Neuronal stem cell (in vitro differentiated cells): ENCODE measurements around the gene GRIK4.
"Not testable (repeated sequence)": the region's sequence is repeated elsewhere in the genome, so short reads cannot be mapped to it uniquely, and the experiment has no call there.

Experiments used
- DNase-seq: peaks from one replicate; pipeline ENCODE4 v3.0.0-alpha.2; 2013; ENCODE audit warnings: low spot score
- H2AFZ ChIP-seq: one replicate; pipeline ENCODE4 v1.6.1; 2013; ENCODE audit warnings: mild to moderate bottlenecking, low read length, inconsistent platforms
- H2AK5ac ChIP-seq: 2 replicates; pipeline ENCODE4 v1.6.1; 2013; ENCODE audit warnings: low read depth, mild to moderate bottlenecking, inconsistent platforms, low read length, moderate library complexity, mixed read lengths
- H2BK120ac ChIP-seq: 2 replicates; pipeline ENCODE4 v1.6.1; 2013; ENCODE audit warnings: low read depth, mild to moderate bottlenecking, inconsistent platforms, low read length, moderate library complexity, mixed read lengths
- H2BK12ac ChIP-seq: one replicate; pipeline ENCODE4 v1.6.1; 2013; ENCODE audit warnings: low read length, inconsistent platforms
- H2BK15ac ChIP-seq: 2 replicates; pipeline ENCODE4 v1.6.1; 2013; ENCODE audit warnings: mild to moderate bottlenecking, low read length, inconsistent platforms, mixed read lengths
- H2BK5ac ChIP-seq: one replicate; pipeline ENCODE4 v1.6.1; 2013; ENCODE audit warnings: inconsistent platforms, mild to moderate bottlenecking, low read length, moderate library complexity
- H3K14ac ChIP-seq: one replicate; pipeline ENCODE4 v1.6.1; 2013; ENCODE audit warnings: low read length, inconsistent platforms
- H3K18ac ChIP-seq: 2 replicates; pipeline ENCODE4 v1.6.1; 2013; ENCODE audit warnings: low read length, inconsistent platforms
- H3K23ac ChIP-seq: 2 replicates; pipeline ENCODE4 v1.6.1; 2013; ENCODE audit warnings: low read depth, mild to moderate bottlenecking, mixed read lengths, low read length, inconsistent platforms; ENCODE audit not compliant: poor library complexity
- H3K27ac ChIP-seq: replicated peaks from 3 replicates; pipeline ENCODE4 v1.5.1; 2013; ENCODE audit warnings: low read length, inconsistent platforms
- H3K27me3 ChIP-seq, 3 experiments: 2 replicates each; pipeline ENCODE4 v1.6.1; 2013; ENCODE audit warnings: low read length in 3 of 3, mild to moderate bottlenecking in 2 of 3, inconsistent platforms in 1 of 3, low read depth in 1 of 3, mixed read lengths in 1 of 3, moderate library complexity in 1 of 3; ENCODE audit not compliant: control insufficient read depth in 3 of 3, insufficient read depth in 3 of 3
- H3K36me3 ChIP-seq, 2 donors: replicated peaks in 1 of 2; 2 replicates each; pipeline ENCODE4 v1.6.1; 2013; ENCODE audit warnings: low read length in 2 of 2; ENCODE audit not compliant: control insufficient read depth in 2 of 2, insufficient read depth in 2 of 2
- H3K4ac ChIP-seq: 2 replicates; pipeline ENCODE4 v1.6.1; 2013; ENCODE audit warnings: inconsistent platforms, mild to moderate bottlenecking, low read length, moderate library complexity
- H3K4me1 ChIP-seq, 2 donors: 1 replicate in 1 of 2; 2 replicates in 1 of 2; pipeline ENCODE4 v1.6.1; 2013; ENCODE audit warnings: low read length in 2 of 2, low read depth in 1 of 2; ENCODE audit not compliant: control insufficient read depth in 2 of 2, insufficient read depth in 1 of 2
- H3K4me2 ChIP-seq: one replicate; pipeline ENCODE4 v1.6.1; 2013; ENCODE audit warnings: mild to moderate bottlenecking, low read length, inconsistent platforms; ENCODE audit not compliant: insufficient read depth, poor library complexity, severe bottlenecking
- H3K4me3 ChIP-seq, 2 donors: 2 replicates each; pipeline ENCODE4 v1.5.1; 2013; ENCODE audit warnings: low read length in 2 of 2, mild to moderate bottlenecking in 2 of 2, inconsistent platforms in 1 of 2, moderate library complexity in 1 of 2
- H3K79me1 ChIP-seq: one replicate; pipeline ENCODE4 v1.6.1; 2013; ENCODE audit warnings: low read depth, mild to moderate bottlenecking, inconsistent platforms, low read length, moderate library complexity
- H3K9ac ChIP-seq: one replicate; pipeline ENCODE4 v1.6.1; 2013; ENCODE audit warnings: mild to moderate bottlenecking, low read depth, low read length, inconsistent platforms; ENCODE audit not compliant: poor library complexity
- H3K9me3 ChIP-seq, 2 donors: replicated peaks in 1 of 2; 2 replicates each; pipeline versions ENCODE3 to v1.6.1; 2013; ENCODE audit warnings: low read length in 2 of 2, mild to moderate bottlenecking in 2 of 2, inconsistent platforms in 1 of 2, low read depth in 1 of 2, mixed read lengths in 1 of 2, moderate library complexity in 1 of 2; ENCODE audit not compliant: control insufficient read depth in 2 of 2, insufficient read depth in 1 of 2
- H4K8ac ChIP-seq: one replicate; pipeline ENCODE4 v1.6.1; 2013; ENCODE audit warnings: low read depth, mild to moderate bottlenecking, inconsistent platforms, low read length, moderate library complexity
- H4K91ac ChIP-seq: one replicate; pipeline ENCODE4 v1.6.1; 2013; ENCODE audit warnings: low read length, low read depth, mild to moderate bottlenecking, inconsistent platforms; ENCODE audit not compliant: poor library complexity
- WGBS, 2 donors: extraction: QIAGEN DNeasy Blood & Tissue Kit; methylation state at CpG; one replicate each; pipeline ENCODE4 v1.1.7; 2013; ENCODE audit warnings: missing lambda C conversion rate in 2 of 2, mixed read lengths in 1 of 2; ENCODE audit not compliant: insufficient read length in 2 of 2, insufficient replicate concordance in 1 of 2; ENCODE audit errors: extremely low coverage in 2 of 2; 5-methylcytosine and 5-hydroxymethylcytosine counted together

The GRIK4 gene

DNA sequence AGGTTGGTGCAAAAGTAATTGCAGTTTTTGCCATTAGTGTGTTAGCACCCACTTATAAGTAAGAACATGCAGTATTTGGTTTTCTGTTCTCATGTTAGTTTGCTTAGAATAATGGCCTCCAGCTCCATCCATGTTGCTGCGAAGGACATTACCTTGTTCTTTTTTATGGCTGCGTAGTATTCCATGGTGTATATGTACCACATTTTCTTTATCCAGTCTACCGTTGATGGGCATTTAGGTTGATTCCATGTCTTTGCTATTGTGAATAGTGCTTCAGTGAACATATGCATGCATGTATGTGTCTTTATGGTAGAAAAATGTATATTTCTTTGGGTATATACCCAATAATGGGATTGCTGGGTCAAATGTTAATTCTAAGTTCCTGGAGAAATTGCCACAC, 71.0 kb downstream of the GRIK4 start:
- not testable (repeated sequence) for H3K4me2 ChIP-seq, H3K23ac ChIP-seq, H3K14ac ChIP-seq, DNase-seq, H3K36me3 ChIP-seq, H2BK12ac ChIP-seq, H3K9me3 ChIP-seq, H4K91ac ChIP-seq, H3K27ac ChIP-seq, H2BK5ac ChIP-seq, H3K4me3 ChIP-seq, H2BK120ac ChIP-seq, H3K27me3 ChIP-seq, H3K4me1 ChIP-seq, H3K4ac ChIP-seq, H3K9ac ChIP-seq, H2AFZ ChIP-seq, H4K8ac ChIP-seq, H3K79me1 ChIP-seq, H2AK5ac ChIP-seq, H2BK15ac ChIP-seq, H3K18ac ChIP-seq
- no CpG with 5 or more reads among the region's 3 CpGs for WGBS, 2 donors

GRCh38 chr11:120586072-120586471, 74.5 kb downstream of the GRIK4 start:
- WGBS, 2 donors, result 100% methylated on average over 1 of the region's 3 CpGs; no CpG with 5 or more reads in 1 of the 2 donors
- H2BK15ac ChIP-seq, result no peak overlapping the region

DNA sequence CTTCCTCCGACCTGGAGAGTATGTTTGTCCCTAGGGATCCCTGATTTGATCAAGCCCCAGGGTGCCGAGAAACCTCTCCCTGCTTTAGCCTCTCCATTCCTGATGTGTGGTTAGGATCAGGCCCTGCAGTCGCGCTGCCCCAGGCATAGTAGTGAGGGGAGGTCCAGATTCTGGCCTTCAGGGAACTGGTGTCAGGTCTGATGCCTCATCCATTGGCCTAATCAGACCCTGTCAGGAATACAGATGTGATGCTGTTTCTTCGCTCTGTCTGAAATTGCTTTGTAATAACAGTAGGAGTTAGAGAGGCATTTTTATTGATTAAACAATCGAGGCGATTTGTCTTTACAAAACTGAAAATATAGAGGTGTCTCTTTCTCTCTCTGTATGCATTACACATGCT, 75.2 kb downstream of the GRIK4 start:
- H3K27ac ChIP-seq, result no peak overlapping the region
- H3K9ac ChIP-seq, result no peak overlapping the region
- no peak overlapping the region for H4K8ac ChIP-seq
- H3K23ac ChIP-seq, result no peak overlapping the region
- no peak for DNase-seq
- H2BK5ac ChIP-seq, result no peak overlapping the region
- no peak overlapping the region for H3K18ac ChIP-seq
- H3K36me3 ChIP-seq, result no peaks in the 10 kb centered on the region
- no peak overlapping the region for H2BK12ac ChIP-seq
- no peak overlapping the region for H2BK15ac ChIP-seq
- H2AK5ac ChIP-seq, result no peak overlapping the region
- no peak overlapping the region for H4K91ac ChIP-seq
- no peak overlapping the region for H3K14ac ChIP-seq
- no peaks in the 10 kb centered on the region for H3K27me3 ChIP-seq
- peaks cover 4 to 8% of the 10 kb centered on the region in 2 donors for H3K4me1 ChIP-seq
- no peaks in the 10 kb centered on the region for H3K79me1 ChIP-seq
- no peak overlapping the region for H3K4me2 ChIP-seq
- no peak overlapping the region for H3K4me3 ChIP-seq
- no CpG with 5 or more reads among the region's 7 CpGs for WGBS, 2 donors
- H3K4ac ChIP-seq, result no peak overlapping the region
- no peak overlapping the region for H2AFZ ChIP-seq
- H2BK120ac ChIP-seq, result no peak overlapping the region
- H3K9me3 ChIP-seq, result peaks cover 0 to 2% of the 10 kb centered on the region in 2 donors

More at GRCh38 chr11:120586072-120586471, 74.5 kb downstream of the GRIK4 start:
- H3K27me3 ChIP-seq, result no peaks in the 10 kb centered on the region
- H3K9ac ChIP-seq, result no peak overlapping the region
- H2BK120ac ChIP-seq, result no peak overlapping the region
- no peak overlapping the region for H2BK5ac ChIP-seq
- no peak overlapping the region for H3K18ac ChIP-seq
- peaks cover 0 to 2% of the 10 kb centered on the region in 2 donors for H3K9me3 ChIP-seq
- H3K4me1 ChIP-seq, result peaks cover 2 to 3% of the 10 kb centered on the region in 2 donors
- no peak overlapping the region for H3K14ac ChIP-seq
- H3K36me3 ChIP-seq, result no peaks in the 10 kb centered on the region
- H4K91ac ChIP-seq, result no peak overlapping the region
- H4K8ac ChIP-seq, result no peak overlapping the region
- H3K4ac ChIP-seq, result no peak overlapping the region
- no peak overlapping the region for H3K27ac ChIP-seq
- H3K79me1 ChIP-seq, result no peaks in the 10 kb centered on the region
- H2AK5ac ChIP-seq, result no peak overlapping the region
- H3K4me2 ChIP-seq, result no peak overlapping the region
- no peak overlapping the region for H2BK12ac ChIP-seq
- DNase-seq, result no peak
- H3K23ac ChIP-seq, result no peak overlapping the region
- no peak overlapping the region for H3K4me3 ChIP-seq
- H2AFZ ChIP-seq, result no peak overlapping the region

DNA sequence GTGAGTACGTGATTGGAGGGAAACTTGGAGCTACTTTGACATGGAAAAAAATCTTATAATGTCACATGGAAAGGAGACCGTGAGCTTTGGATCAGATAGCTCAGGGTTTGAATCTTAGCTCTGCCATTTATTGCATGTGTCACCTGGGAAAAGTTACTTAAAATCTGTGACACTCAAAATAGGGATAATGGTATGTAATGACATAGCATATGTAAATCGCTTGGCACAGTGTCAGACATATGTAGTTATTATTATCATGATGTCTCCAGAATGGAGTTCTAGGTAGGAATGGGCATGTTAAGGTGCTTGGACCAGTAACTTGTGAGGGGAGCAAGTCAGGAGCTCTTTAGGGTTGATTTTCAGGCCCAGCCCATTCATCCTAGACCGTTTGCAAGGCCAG, 75.8 kb downstream of the GRIK4 start:
- no peaks in the 10 kb centered on the region for H3K79me1 ChIP-seq
- no peak overlapping the region for H3K9ac ChIP-seq
- WGBS, 2 donors, result no CpG with 5 or more reads among the region's 4 CpGs
- peaks cover 0 to 2% of the 10 kb centered on the region in 2 donors for H3K9me3 ChIP-seq
- H2BK120ac ChIP-seq, result no peak overlapping the region
- H3K27me3 ChIP-seq, result no peaks in the 10 kb centered on the region
- H2BK5ac ChIP-seq, result no peak overlapping the region
- no peak overlapping the region for H4K8ac ChIP-seq
- no peak for DNase-seq
- H2BK15ac ChIP-seq, result no peak overlapping the region
- peaks cover 6 to 10% of the 10 kb centered on the region in 2 donors for H3K4me1 ChIP-seq
- no peaks in the 10 kb centered on the region for H3K36me3 ChIP-seq
- H3K18ac ChIP-seq, result no peak overlapping the region
- H3K27ac ChIP-seq, result no peak overlapping the region
- no peak overlapping the region for H3K14ac ChIP-seq
- H3K23ac ChIP-seq, result no peak overlapping the region
- H2AFZ ChIP-seq, result no peak overlapping the region
- H3K4me2 ChIP-seq, result no peak overlapping the region
- no peak overlapping the region for H4K91ac ChIP-seq
- no peak overlapping the region for H3K4ac ChIP-seq
- H2BK12ac ChIP-seq, result no peak overlapping the region
- H3K4me3 ChIP-seq, result no peak overlapping the region
- no peak overlapping the region for H2AK5ac ChIP-seq
